NCI-H1436 (cell line): ENCODE measurements around the gene TMEM217.
"Not testable (repeated sequence)": the region's sequence is repeated elsewhere in the genome, so short reads cannot be mapped to it uniquely, and the experiment has no call there.

Experiments
- DNase-seq: peaks from one replicate; lab custom pipeline; 2025; lab: John Stamatoyannopoulos, UW

TMEM217 gene

DNA sequence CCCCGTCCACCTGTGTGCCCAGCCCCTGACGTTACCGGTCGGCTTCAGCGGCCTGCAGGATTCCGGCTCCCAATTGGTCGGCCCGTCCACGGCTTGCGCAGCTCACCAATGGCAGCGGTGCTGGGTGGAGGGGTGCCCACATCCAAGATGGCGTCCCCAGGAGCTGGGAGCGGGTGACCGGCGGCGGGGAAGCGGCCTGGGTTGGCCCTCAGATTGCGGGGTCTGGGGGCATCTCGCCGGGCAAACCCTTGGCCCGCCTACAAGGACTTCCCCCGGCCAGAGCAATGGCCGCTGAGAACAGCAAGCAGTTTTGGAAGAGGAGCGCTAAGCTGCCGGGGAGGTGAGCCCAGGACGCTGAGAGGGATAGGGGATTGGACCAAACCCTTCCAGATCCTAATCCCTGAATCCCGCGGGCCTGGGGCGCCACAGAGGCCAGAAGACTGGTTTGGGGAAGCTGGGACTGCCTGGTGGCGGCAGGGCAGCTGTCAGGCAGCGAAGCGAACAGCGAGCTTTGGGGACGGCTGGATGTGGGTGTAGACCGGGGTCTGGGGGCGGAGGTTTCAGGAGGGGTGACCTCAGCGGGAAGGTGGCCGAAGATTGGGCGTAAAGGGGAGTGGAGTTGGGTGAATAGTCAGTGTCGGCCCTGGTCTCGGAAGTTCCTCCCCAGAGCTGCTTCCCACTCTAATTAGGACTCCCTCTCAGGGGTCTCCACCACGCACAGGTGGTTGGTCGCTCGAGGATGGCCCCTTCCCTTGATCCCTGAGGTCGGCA lies at the start of gene TMEM217, which contains the start of gene TBC1D22B:
TMEM217 (minus strand) TSS at position 511 of the 771 bp plus-strand sequence. CDS start 39,114 bp downstream, outside the sequence.
TBC1D22B (plus strand) TSS at position 139 of the 771 bp plus-strand sequence; CDS start at position 285, 146 bp downstream.
- peak; percentile 91 for DNase-seq

DNA sequence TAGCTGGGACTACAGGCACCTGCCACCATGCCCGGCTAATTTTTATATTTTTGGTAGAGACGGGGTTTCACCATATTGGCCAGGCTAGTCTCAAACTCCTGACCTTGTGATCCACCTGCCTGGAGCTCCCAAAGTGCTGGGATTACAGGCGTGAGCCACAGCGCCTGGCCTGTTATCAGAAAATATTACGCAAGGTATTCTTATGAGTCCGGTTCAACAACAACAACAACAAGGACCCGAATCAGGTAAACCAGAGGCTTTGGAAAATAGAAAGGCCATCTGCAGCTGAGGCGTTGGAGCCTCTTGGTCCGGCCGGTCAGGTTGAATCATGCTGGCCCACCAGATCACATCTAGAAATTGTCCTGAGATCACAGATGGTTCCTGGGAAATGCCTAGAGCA lies 49.5 kb upstream of the TMEM217 start:
- not testable (repeated sequence) for DNase-seq

DNA sequence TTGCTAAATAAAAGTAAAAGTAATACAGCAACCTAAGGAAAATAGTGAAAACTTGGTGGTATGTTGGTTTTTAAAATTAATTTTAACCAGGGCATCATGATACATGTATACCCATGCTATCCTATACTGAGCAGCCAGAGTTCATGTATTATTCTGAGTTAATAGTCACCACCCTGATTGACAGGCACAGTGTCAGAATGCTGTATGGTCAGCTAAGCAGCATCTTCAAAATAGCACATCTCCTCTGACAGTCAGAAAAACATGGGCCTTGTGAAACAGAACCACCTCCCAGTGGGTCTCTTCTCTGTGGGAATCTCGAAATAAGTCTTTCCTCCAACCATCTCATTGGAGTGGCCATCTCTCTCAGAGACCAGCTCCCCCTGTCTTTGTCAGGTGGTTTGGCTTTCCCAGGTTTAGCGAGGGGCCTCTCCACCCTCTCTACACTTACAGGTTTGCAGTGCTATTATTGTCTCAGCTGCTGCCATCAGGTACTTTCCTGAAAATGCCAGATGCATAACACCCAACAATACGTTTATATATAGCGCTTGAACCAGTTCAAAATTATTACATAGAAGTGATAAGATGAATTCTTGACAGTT lies 48.8 kb upstream of the TMEM217 start:
- no peak for DNase-seq

DNA sequence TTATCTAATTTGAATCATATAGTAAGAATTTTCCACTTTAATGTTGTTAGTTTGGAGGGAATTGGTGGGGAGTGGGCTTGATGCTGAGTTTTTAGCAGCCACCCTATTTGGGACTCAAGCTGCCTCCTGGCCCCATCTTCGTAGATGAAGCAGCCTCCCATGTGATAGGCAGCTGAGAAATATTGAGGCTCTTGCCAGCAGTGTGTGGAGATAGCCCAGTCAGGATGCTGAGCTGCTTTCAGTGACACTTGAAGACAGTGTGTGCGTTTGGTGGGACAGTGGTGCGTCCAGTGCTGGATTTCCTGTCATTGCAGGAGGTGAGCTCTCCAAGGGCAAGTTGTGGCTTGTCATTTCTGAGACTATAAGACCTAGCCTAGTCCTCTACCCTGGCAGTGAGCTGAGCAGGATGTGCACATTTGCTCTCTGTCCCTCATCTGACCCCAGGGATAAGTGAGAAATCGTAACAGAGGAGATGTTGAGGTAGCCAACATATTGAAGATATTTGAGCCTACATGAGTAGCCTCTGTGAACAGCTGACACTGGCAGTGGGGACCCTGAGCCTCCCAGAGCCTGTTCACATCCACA lies 48.0 kb upstream of the TMEM217 start:
- no peak for DNase-seq

DNA sequence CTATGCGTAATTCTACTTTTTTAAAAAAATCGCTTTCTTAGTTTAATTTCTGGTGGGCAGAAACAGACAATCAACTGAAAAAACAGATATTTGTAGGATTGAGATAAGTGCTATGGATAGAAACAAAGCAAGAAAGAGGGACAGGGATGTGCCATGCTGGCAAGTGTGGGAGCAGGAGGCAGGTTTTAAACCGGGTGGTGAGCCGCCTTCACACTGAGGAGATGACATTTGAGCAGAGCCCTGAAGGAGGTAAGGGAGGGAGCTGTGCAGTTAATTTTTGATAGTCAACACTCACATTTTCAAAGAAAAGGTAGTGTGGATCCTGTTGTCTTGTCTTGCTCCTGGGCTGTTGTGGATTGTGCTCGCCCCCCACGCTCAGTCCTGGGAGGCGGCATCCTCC lies 46.8 kb upstream of the TMEM217 start:
- no peak for DNase-seq

DNA sequence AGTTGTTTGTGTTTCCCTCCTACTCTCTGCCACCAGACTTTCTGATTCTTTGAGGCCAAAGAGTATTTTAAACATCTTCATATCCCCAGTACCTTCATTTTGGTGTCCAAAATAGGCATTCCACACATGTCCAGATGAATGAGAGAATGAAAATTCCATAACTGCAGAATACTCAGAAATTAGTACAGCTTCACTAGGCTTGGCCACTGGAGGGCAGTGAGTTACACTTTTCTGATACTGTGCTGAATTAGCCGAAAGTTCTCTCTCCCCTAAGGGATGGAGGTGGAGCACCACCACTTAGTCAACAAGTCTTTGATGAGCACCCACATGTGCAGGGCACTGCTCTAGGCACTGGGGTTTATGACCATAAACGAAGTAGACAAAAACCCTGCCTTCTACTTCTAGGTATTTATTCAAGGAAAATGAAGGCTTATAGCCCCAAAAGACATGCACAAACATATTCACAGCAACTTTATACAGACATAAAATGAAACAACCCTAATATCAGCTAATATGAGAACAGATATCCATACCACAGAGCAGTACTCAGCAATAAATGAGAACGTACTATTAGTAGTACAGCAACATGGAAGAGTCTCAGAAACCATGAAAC lies 46.1 kb upstream of the TMEM217 start:
- DNase-seq = no peak

DNA sequence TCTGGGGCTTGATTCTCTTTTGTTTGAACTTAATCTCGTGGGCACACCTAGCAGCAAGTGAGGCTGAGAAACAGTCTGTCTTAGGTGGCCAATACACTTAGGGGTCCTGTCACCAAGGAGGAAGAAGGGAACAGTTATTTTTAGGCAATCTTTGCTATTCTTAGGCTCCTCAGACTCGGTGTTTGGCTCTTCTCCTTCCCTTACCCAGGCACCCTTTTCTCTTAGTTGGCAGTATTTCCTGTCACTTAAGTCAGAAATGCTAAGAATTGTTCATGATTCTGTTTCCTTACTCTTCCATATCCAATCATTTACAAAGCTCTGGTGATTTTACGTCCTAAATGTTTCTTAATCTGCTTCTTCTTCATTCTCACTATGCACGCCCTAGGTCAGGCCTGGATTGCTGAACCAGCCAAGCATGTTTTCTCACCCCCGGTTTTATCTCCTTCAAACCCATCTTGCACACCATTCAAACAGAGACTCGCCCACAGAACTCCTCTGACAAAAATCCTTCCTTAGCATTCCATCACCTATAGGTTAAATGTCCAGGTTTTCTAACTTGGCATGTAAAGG lies 45.2 kb upstream of the TMEM217 start:
- no peak for DNase-seq

DNA sequence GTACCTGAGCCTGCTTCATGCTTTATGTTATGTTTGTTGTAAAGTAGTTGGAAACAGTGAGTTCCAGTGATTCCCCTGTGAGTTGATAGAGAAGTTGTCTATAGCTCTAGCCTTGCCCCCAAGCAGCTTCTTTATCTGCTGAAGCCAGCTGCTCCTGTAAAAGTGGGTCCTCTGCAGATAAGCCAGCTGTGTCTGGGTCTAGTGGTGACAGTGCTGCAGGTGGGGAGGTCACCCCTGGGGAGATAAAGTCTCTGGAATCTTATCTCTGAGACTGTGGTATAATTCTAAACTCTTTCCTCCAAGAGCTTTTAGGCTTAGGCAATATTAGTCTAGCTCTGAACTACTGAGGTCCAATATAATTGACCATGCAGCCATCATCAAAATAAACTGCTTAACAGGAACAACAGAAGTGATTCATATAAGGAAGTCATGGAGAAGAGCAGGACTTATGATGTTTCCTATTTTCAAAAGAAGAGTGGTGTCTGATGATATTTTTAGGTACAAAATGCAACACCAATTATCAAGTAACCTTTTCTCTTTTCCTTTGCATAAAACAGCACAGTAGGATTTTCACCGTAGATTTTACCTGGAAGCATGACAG lies 44.2 kb upstream of the TMEM217 start:
- DNase-seq = no peak

DNA sequence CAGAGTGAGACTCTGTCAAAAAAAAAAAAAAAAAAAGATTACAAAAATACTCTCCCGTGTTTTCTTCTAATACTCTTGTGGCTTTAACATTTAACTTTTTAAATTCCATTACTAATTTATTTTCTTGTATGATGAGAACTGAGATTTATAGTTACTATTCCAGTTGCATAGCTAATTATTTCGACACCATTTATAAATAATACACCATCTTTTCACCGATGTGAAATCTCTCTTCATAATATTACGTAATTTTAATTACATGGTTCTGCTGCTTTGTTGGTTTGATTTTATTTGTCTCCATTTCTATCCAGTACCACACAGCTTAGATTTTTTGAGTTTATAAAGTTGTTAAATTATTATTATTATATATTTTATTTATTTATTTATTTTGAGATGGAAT lies 42.0 kb upstream of the TMEM217 start:
- DNase-seq = no peak

DNA sequence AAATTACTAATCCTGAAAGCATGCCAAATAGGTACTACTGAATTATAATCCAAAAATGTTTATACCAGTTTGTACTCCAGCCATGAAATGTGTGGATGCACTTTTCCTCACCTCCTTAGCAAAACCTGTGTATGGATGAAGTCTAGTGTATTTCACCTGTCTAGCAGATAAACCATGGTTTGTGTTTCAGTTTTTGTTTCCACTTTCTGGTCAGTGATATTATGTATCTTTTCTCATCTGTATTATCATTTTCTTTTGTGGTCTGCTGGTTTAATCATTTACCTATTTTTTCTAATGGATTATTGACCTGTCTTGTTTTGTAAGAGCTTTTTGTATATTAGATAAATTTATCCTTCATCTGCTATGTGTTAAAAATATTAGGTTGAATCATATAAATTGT lies 41.0 kb upstream of the TMEM217 start:
- DNase-seq = no peak

DNA sequence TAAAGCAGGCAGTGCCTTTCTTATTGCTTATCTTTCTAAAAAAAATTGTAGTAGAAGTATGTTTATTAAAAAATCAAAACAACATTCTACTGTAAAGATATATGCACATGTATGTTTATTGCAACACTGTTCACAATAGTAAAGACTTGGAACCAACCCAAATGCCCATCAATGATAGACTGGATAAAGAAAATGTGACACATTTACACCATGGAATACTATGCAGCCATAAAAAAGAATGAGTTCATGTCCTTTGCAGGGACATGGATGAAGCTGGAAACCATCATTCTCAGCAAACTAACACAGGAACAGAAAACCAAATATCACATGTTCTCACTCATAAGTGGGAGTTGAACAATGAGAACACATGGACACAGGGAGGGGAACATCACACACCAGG lies 39.7 kb upstream of the TMEM217 start:
- DNase-seq = not testable (repeated sequence)

DNA sequence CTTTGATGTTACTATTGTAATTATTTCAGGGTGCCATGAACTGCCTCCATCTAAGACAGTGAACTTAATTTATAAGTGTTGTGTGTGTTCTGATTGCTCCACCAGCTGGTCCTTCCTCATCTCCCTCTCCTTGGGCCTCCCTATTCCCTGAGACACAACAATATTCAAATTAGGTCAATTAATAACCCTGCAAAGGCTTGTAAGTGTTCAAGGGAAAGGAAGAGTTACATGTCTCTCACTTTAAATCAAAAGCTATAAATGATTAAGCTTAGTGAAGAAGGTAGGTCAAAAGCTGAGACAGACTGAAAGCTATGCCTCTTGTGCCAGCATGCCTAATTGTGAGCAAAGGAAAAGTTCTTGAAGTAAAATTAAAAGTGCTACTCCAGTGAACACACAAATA lies 35.5 kb upstream of the TMEM217 start:
- no peak for DNase-seq

DNA sequence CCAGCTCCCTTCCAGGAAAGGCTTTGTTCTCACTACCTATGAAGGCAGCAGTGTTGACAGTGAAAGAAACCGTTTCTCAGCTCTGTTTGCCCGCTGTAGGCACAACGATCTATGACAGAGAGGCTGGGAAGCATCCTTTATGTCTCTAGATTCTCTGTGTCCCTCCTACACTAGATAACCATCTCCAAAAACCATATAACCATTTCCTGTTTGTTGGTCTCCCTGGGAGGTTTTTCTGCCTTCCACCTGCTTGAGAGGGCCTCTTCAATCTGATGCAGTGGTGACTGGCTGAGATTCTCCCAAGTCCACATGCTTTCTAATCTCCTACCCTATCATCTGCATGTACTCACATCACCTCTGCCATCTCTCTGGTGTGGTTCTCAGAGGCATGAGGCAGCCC lies 32.0 kb upstream of the TMEM217 start:
- no peak for DNase-seq

DNA sequence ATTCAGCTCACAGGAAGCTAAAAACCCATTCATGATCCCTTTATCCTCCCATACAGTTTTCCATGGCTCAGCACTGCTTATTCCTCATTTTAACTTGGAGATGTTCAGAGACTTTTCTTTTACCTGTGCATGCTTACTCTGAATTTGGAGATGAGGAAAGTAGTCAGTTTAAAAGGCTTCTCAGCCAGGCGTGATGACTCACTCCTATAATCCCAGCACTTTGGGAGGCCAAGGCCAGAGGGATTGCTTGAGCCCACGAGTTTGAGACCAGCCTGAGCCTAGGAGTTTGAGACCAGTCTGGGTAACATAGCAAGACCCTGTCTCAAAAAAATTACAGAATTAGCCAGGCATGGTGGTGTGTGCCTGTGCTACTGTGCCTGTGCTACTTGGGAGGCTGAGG lies 30.3 kb upstream of the TMEM217 start:
- no peak for DNase-seq

DNA sequence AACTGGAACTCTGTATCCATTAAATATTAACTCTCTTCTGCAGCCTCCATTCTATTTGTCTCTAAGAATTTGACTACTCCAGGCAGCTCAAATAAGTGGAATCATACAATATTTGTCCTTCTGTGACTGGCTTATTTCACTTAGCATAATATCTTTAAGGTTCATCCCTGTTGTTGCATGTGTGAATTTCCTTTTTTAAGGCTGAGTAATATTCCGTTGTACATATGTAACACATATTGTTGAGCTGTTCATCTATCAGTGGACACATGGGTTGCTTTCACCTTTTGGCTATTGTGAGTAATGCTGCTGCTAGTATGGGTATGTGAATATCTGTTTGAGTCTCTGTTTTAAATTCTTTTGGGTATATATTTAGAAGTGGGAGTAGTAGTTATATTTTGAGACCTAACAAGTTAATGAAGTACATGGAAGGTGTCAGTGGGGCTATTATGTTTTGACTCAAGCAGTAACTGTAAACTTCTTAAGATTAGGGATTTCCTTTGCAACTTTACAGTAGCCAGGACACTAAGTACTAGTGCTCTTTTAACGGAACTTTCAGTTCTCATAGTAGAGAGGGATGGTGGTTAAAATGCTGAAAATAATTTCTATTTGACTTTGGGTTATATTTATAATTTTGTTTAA lies 29.7 kb upstream of the TMEM217 start:
- DNase-seq = no peak

DNA sequence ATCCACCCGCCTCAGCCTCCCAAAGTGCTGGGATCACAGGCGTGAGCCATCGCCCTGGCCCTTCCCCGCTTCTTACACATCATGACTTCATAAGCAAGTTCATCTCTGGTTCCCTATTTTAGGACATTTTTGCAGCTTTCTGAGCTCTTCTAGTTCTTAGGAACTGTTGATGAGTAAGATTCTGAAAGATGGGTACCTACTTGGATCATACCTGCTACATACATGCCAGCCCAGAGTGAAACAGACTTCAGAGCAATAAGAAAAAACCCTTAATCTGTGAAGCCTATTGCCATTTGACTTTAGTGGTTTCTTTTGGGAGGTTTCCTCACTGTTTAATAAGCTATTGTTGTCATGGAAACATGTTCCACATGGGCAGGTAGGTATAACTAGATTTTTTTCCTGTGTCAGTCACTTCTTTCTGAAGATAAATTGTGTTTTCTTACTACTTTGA lies 27.9 kb upstream of the TMEM217 start:
- no peak for DNase-seq

DNA sequence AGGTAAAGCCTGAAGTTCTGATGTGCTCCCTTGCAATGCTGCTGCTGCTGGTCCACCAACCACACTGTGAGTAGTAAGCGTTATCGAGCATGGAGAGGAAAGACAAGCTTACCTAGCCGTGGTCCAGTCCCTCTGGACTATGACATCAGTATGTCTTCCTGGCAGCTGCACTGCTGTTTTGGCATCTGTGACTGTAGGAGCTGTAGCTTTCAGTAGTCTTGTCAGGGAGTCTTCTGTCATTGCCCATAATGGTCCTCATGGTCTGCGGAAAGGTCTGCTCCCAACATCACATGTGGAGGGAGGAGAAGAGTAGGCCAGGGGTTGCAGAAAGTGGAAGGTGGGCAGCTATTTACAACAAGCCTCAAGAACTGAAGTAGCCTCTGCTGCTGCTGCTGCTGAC lies 26.8 kb upstream of the TMEM217 start:
- DNase-seq = no peak

DNA sequence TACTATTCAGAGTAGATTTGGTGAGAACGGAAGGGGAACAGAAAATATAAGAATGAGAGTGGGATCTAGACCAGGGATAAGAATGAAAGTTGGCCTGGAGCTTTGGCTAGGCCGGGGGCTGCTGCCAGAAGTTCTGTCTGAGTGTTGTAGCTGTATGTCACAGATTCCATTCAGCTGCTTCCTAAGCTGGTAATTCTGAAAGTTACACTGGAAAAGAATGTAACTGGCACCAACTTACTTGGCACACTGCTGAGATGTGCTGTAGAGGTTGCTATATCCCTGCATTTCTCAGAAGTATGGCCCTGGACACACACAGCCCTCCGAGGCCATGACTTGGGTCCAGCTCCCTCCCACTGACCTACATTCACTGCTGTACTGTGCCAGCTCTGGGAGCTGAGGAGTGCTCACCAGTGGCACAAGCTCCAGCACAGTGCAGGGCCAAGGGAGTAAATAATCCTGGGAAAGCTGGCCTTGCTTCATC lies 25.8 kb upstream of the TMEM217 start:
- DNase-seq = no peak

DNA sequence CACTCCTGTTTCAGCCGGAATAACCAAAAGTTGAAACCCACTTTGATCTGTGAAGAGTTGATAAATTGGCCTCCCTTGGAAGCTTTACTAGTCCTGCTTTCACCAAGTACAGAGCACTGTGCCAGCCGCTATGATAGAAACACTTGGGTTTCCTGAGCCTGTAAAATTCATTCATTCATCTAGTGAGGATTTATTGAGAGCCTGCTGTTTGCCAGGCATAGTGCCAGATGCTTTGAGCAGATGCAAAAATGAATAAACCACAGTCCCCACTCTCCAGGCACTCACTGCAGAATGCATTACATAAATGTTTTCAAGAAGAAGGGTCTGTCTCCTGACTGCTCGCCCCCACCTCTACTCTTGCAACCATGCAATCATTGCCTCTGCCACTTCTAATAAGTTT lies 25.3 kb upstream of the TMEM217 start:
- DNase-seq = no peak

DNA sequence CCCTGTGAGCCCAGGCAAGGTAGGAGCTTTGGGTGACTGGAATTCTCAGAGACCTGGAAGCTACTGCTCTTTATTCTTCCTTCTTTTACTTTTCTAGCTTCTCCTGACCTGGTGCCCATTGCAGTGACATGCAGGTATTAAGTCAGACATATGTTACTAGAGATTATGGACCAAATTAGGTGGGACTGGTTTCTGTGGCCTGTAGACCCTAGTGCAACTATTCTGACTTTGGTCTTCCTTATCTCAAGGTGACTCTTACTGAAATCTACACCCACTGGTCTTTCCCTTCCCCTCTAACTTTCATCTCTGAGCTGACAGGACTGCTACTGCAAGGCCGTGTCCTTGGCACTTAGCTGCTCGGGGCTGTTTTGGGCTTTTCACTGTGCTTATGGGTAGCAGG lies 24.4 kb upstream of the TMEM217 start:
- DNase-seq = no peak

DNA sequence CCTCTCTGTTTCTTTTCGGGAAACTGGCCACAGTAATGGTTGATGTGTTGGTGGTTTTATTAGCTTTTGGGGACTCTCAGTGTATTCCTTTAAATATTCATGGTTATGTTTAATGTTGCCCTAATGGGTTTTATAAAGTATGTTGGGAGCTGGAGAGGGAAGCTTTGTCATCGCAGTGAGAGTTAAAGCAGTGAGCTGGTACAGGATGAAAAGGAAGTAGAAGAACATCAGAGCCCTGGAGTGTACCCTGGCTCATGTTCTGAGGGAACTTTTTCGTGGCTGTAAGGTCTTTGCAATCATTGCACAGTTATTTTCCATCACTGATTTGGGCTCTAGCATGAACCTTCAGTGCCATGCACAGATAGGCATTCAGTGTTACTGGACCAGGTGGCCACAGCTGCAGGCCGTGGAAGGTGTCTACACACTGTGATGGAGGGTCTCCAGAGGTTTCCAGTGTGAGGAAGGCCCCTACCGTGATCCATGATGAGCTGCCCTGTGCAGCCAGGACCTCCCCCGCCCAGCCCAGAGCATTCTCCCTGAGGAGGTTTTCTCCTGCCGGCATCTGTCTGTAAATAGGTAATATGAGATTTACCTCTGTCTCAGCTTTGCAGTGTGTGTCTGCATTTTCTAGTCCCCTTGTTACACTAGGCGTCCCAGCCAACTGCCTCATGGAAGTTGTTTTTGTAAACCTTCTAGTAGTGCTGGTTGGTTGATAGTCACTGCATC lies 22.4 kb upstream of the TMEM217 start:
- no peak for DNase-seq
